Measurements from ENCODE around the gene KDELR1. TPM values are rescaled to one million over a fixed set of nuclear protein-coding genes. Genes with fewer than 3 reads are reported as not detected.

The KDELR1 gene
- total RNA-seq, 3 donors from 2014 or later (not counting 1 experiment from before 2014, with no cell fraction given) = 41.5 to 47.5 (median 46.0) TPM

- Histone ChIP-seq H3K27me3 (ENCODE audit: control insufficient read depth, insufficient read depth, low read length) (peaks cover 22% of the 10 kb centered on the region), H3K27ac (ENCODE audit: low read length) (peak overlapping the region; percentile 88), H3K9me3 (ENCODE audit: control insufficient read depth, insufficient read depth, low read length) (no peaks in the 10 kb centered on the region), H3K4me3 (ENCODE audit: low read length) (peak overlapping the region; percentile 79), H3K4me1 (ENCODE audit: control insufficient read depth, insufficient read depth, low read length) (peaks cover 46% of the 10 kb centered on the region), H3K36me3 (ENCODE audit: control insufficient read depth, insufficient read depth, low read length) (peaks cover 17% of the 10 kb centered on the region)
- intact Hi-C loops (cut with micrococcal nuclease) = loop anchor here (2.0 kb wide), 1 partner anchor 26 kb away; the partner anchor contains the start of gene SYNGR4
- no peaks in the 10 kb centered on the region for H3K36me3 Mint-ChIP-seq
- WGBS (ENCODE audit: insufficient coverage) = 5% methylated on average over 23 of the region's 24 CpGs
- peak overlapping the region; percentile 84 to 85 for H3K27ac Mint-ChIP-seq
- peaks cover 0 to 25% of the 10 kb centered on the region in 2 donors for H3K27me3 Mint-ChIP-seq (ENCODE audit: low read depth in 2 of 2)
- peak; percentile 53 for TF ChIP-seq CTCF (IDR thresholded peaks at IDR 0.05)
- DNase-seq (peak; percentile 64 to 80), ATAC-seq (peak; percentile 72 to 81 (median 74))
- H3K9me3 Mint-ChIP-seq = no peaks in the 10 kb centered on the region
- H3K4me3 Mint-ChIP-seq = peak overlapping the region; percentile 92
- peaks cover 13 to 44% of the 10 kb centered on the region in 2 donors for H3K4me1 Mint-ChIP-seq
Measured at GRCh38 chr19:48390188-48391099, 907 bp downstream of the KDELR1 start.

- no peaks in the 10 kb centered on the region for H3K9me3 ChIP-seq (ENCODE audit: control insufficient read depth, insufficient read depth, low read length)
- WGBS (ENCODE audit: insufficient coverage) = 100% methylated on average over 2 of the region's 3 CpGs
- DNase-seq (no peak), ATAC-seq (no peak)
- H3K27ac Mint-ChIP-seq = no peak overlapping the region
- H3K4me3 Mint-ChIP-seq = no peak overlapping the region
- peaks cover 34% of the 10 kb centered on the region for H3K36me3 ChIP-seq (ENCODE audit: control insufficient read depth, insufficient read depth, low read length)
- no peak for TF ChIP-seq CTCF (IDR thresholded peaks at IDR 0.05)
- H3K4me1 Mint-ChIP-seq = peaks cover 13 to 24% of the 10 kb centered on the region in 2 donors
- intact Hi-C loops (cut with micrococcal nuclease) = no loop called here
- peaks cover 21% of the 10 kb centered on the region for H3K4me1 ChIP-seq (ENCODE audit: control insufficient read depth, insufficient read depth, low read length)
- no peaks in the 10 kb centered on the region for H3K27me3 ChIP-seq (ENCODE audit: control insufficient read depth, insufficient read depth, low read length)
- no peaks in the 10 kb centered on the region for H3K36me3 Mint-ChIP-seq
- peaks cover 0 to 4% of the 10 kb centered on the region in 2 donors for H3K27me3 Mint-ChIP-seq (ENCODE audit: low read depth in 2 of 2)
- H3K4me3 ChIP-seq (ENCODE audit: low read length) = no peak overlapping the region
- H3K27ac ChIP-seq (ENCODE audit: low read length) = no peak overlapping the region
- H3K9me3 Mint-ChIP-seq = no peaks in the 10 kb centered on the region
Measured at GRCh38 chr19:48386981-48387380, 4.4 kb downstream of the KDELR1 start.

GRCh38 chr19:48385461-48386087, 5.8 kb downstream of the KDELR1 start:
- 95% methylated on average over 7 of the region's 7 CpGs for WGBS (ENCODE audit: insufficient coverage)
- H3K27me3 Mint-ChIP-seq (ENCODE audit: low read depth in 2 of 2) = no peaks in the 10 kb centered on the region
- H3K27me3 ChIP-seq (ENCODE audit: control insufficient read depth, insufficient read depth, low read length) = no peaks in the 10 kb centered on the region
- intact Hi-C loops (cut with micrococcal nuclease) = no loop called here
- H3K4me3 Mint-ChIP-seq = no peak overlapping the region
- no peaks in the 10 kb centered on the region for H3K9me3 ChIP-seq (ENCODE audit: control insufficient read depth, insufficient read depth, low read length)
- H3K27ac Mint-ChIP-seq = peak overlapping the region in 1 of 2 donors; percentile 59
- peaks cover 34% of the 10 kb centered on the region for H3K36me3 ChIP-seq (ENCODE audit: control insufficient read depth, insufficient read depth, low read length)
- no peak overlapping the region for H3K4me3 ChIP-seq (ENCODE audit: low read length)
- H3K27ac ChIP-seq (ENCODE audit: low read length) = no peak overlapping the region
- DNase-seq (no peak), ATAC-seq (no peak)
- TF ChIP-seq CTCF (IDR thresholded peaks at IDR 0.05) = no peak
- peaks cover 7% of the 10 kb centered on the region for H3K4me1 ChIP-seq (ENCODE audit: control insufficient read depth, insufficient read depth, low read length)
- H3K9me3 Mint-ChIP-seq = no peaks in the 10 kb centered on the region
- no peaks in the 10 kb centered on the region for H3K36me3 Mint-ChIP-seq
- H3K4me1 Mint-ChIP-seq = peaks cover 5 to 11% of the 10 kb centered on the region in 2 donors

All from natural killer cell (primary cell).